Head of caudate nucleus (tissue), 42 donors: Measurements from ENCODE around the gene PPHLN1.

Experiments
- DNase-seq, 42 donors: peaks; one replicate each; pipeline versions ENCODE4 v3.0.0 to v3.0.0-alpha.2; 2020 to 2021; ENCODE audit warnings: mixed read lengths in 7 of 42
- intact Hi-C: fragments of 100-400 bp; cut with DNase I; formaldehyde crosslinking; loops from one replicate; pipeline ENCODE4 v1.15.0; 2022

The PPHLN1 gene

GRCh38 chr12:42325653-42326474 lies at the start of gene PPHLN1, which contains the start of gene ZCRB1:
Gene PPHLN1, plus strand, starts transcription at chr12:42326167. Its CDS starts 9,736 bp downstream, at chr12:42335903.
Gene ZCRB1, minus strand, starts transcription at chr12:42326094. Its CDS starts 1,992 bp downstream, at chr12:42324102.
- intact Hi-C loops = loop anchor here (5.0 kb wide), 2 partner anchors 89 to 184 kb away; partner anchors contain the start of genes GXYLT1 and YAF2
- peak; percentile 64 to 95 (median 87) for DNase-seq

DNA sequence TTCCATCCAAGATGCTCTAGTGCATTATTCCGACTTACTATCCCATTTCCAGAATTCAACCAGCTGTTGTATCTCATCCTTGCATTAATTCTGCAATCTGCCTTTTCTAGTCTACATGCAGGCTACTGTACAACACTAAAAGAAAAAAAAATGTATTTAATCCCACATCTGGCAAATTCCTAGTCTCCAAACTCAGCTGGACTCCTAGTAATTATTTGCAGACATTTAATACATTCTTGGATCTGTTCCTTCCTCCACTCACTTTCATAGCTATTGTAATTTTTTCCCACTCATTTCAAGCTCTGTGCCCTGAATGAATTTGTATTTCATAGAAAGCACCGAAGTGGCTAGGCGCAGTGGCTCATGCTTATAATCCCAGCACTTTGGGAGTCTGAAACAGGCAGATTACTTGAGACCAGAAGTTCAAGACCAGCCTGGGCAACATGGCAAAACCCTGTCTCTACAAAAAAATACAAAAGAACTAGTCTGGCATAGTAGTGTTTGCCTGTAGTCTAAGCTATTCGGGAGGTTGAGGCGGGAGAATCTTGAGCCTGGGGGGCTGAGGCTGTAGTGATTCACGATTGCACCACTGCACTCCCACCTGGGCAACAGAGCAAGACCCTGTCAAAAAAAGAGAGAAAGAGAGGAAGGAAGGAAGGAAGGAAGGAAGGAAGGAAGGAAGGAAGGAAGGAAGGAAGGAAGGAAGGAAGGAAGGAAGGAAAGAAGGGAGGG lies 48.4 kb upstream of the PPHLN1 start:
- intact Hi-C loops = no loop called here
- peak in 1 of 42 donors; percentile 9 for DNase-seq

DNA sequence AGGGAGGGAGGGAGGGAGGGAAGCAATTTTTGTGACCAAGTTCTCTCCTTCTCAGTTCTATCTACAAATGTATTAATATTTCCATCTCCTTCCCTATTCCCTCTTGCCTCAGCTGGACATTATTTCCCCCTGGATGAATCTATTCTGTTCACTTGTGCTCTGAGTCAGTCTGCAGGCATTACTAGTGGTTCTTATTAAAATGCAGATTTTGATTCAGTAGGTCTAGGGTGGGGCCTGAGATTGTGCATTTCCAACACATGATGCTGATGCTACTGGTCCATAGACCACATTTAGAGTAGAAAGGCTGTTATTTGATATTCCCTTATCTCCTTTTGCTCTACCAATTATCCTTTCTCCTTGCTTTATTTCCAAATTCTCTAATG lies 47.8 kb upstream of the PPHLN1 start:
- intact Hi-C loops = no loop called here
- DNase-seq = peak in 1 of 42 donors; percentile 2

DNA sequence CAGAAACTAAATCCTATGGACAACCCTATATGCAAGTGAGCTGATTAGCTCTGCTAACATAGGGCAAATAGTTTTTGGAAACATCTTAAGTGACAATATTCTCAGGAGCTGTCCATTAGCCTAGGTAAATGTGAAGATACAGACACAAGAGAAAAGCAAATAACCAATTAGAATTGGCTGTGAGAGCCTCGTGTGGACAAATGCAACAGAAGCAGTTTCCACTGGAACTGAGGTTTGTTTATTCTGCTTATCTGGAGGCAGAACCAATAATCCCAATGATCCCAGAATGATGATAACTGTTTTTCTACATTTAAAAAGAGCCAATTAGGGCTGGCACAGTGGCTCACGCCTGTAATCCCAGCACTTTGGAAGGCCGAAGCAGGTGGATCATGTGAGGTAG lies 44.7 kb upstream of the PPHLN1 start:
- intact Hi-C loops = no loop called here
- peak in 1 of 42 donors; percentile 1 for DNase-seq

DNA sequence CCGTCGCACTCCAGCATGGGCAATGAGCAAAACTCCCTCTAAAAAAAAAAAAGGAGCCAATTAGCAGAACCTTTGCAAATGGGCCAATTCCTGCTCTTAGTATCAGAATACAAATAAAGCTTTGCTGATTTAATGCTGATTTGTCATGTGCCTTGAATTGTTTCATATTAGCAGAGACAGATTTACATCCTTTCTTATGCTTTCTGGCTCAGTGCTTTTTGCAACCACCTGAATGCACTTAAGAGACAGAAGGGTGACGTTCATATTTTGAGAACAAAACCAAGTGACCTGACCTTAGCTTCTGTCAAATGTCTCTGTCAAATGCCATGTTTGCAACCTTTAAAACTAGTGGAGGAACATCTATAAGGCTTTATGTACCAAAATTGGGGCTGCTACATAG lies 44.1 kb upstream of the PPHLN1 start:
- intact Hi-C loops = no loop called here
- no peak for DNase-seq

DNA sequence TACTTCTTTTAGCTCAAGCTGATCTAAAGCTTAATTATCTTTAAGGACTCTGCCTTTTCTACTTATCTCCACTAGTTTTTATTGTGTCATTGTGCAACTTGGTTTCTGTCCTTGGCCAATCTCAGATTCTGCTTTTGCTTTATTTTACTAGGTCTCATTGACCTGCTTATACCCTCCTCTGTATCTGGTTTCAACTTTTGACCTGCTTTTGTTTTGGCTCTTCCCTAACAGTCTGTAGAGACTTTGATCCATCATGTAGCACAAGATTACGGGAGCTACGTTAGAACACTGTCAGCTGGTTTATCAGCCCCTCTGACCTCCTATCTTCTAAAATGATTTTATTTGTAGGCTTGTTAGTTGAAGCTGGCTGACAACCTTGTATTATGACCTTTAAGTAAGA lies 43.7 kb upstream of the PPHLN1 start:
- DNase-seq = peak in 1 of 42 donors; percentile 1
- intact Hi-C loops = no loop called here

- peak in 1 of 42 donors; percentile 22 for DNase-seq
- intact Hi-C loops = no loop called here
These were observed 42.2 kb upstream of the PPHLN1 start for GRCh38 chr12:42283739-42284138.

GRCh38 chr12:42284157-42284556 lies 41.8 kb upstream of the PPHLN1 start:
- intact Hi-C loops = no loop called here
- peak in 1 of 42 donors; percentile 3 for DNase-seq

DNA sequence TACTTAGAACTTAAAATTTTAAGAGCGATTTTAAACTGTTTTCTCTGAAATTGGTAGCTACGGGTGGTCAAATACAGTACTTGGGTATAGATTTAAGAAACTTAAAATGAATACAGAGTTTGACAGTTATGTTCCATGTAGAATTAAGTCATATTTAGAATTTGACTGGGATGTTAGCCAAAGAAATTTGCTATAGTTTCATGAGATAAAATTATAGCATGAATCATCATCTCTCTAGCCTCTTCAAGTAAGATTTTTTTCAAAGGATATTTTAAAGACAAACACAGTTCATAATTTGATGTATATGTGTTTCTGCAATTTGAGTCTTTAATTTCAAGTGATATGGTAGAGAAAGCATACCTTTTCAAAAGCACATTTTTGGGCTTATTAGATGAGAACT lies 41.1 kb upstream of the PPHLN1 start:
- intact Hi-C loops = no loop called here
- no peak for DNase-seq

DNA sequence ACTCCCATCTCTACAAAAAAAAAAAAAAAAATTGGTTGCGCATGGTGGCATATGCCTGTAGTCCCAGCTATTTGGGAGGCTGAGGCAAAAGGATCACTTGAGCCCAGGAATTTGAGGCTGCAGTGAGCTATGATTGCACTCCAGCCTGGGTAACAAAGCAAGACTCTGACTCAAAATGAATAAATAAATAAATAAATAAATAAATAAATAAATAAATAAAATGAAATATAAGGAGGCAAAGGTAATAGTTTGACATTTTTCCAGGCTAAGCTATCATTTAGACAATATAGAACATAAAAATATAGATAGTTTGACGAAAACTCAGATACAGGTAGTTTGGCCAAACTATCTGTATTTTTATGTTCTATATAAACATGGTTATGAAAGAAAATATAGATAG lies 40.5 kb upstream of the PPHLN1 start:
- intact Hi-C loops = no loop called here
- no peak for DNase-seq

- intact Hi-C loops = no loop called here
- peak in 1 of 42 donors; percentile 34 for DNase-seq
These were observed 39.2 kb upstream of the PPHLN1 start for GRCh38 chr12:42286741-42287140.

- intact Hi-C loops = no loop called here
These were observed 37.4 kb upstream of the PPHLN1 start for GRCh38 chr12:42288544-42288943.

DNA sequence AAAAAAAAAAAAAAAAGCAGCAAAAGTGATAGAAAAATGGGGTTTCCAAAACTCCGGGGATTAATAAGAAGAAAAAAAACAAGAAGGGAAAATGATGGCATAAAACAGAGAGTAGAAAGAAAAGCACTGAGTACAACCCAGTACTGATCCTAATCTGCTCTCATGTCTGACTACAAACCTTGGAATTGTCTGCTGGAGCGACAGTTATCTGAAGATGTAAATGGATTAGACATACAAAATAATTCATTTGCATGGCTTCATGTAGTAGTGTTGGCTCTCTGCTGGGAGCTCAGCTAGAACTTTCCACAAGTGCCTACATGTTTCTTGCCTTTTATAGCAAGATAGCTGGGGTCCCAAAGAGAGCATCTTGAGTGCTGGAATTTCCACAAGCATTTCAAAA lies 34.3 kb upstream of the PPHLN1 start:
- peak in 1 of 42 donors; percentile 4 for DNase-seq
- intact Hi-C loops = no loop called here

More at GRCh38 chr12:42288544-42288943, 37.4 kb upstream of the PPHLN1 start:
- peak in 1 of 42 donors; percentile 4 for DNase-seq

DNA sequence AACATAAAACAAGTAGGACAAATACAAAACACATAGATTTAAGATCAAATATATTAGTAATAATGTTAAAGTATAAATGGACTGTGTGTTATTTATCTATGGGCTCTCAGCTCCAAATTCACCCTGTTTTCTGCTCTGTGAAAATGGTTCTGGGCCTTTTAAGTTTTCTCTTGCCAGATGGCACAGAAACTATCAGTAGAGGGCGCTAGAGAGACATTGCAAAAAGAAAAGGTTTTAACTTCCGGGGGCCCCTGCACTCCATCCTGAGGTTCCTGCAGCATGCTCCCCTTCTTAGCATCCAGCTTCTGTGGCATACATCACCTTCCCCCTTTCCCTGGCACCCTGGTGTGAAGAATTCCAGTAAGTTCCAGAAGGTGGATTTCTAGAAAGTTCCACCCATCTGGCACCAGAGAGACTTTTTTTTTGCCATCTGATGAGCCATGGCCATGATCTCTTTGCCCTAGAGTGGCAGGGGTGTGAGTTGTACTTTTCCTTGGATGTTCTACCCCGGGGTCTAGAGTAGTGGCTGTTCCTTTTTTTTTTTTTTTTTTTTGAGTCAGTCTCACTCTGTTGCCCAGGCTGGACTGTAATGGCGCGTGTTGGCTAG lies 29.4 kb upstream of the PPHLN1 start:
- intact Hi-C loops = no loop called here
- no peak for DNase-seq

DNA sequence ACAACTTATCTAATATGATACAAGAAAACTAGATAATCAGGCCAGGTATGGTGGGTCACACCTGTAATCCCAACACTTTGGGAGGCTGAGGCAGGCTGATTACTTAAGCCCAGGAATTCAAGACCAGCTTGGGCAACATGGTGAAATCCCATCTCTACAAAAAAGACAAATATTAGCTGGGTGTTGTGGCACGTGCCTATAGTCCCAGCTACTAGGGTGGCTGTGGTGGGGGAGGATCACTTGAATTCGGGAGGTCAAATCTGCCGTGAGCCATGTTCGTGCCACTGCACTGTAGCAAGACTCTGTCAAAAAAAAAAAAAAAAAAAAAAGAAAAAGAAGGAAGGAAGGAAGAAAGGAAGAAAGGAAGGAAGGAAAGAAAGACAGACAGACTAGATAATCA lies 27.1 kb upstream of the PPHLN1 start:
- intact Hi-C loops = no loop called here
- DNase-seq = no peak

GRCh38 chr12:42299392-42300308 lies 26.3 kb upstream of the PPHLN1 start:
- intact Hi-C loops = no loop called here
- DNase-seq = no peak

DNA sequence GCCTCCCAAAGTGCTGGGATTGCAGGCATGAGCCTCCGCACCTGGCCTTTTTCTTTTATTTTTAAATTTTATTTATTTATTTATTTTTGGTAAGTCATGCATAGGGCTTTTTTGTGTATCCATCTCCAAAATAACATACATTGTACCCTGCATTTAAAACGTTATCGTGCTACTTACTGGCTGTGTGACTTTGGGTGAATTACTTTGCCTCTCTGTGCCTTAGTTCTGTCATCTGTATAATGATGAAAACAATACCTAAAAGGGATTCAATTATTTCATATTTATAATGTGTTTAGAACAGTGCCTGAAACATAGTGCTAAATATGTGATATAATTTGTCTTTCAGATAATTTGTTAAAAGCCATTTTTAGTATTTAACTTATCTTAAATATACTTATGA lies 19.7 kb upstream of the PPHLN1 start:
- intact Hi-C loops = no loop called here
- no peak for DNase-seq

GRCh38 chr12:42308390-42308789 lies 17.6 kb upstream of the PPHLN1 start:
- no peak for DNase-seq
- intact Hi-C loops = no loop called here

GRCh38 chr12:42309996-42310395 lies 16.0 kb upstream of the PPHLN1 start:
- intact Hi-C loops = no loop called here

More at GRCh38 chr12:42309996-42310395, 16.0 kb upstream of the PPHLN1 start:
- DNase-seq = no peak
